ENCODE data around the gene PEX26. TPM values are rescaled to one million over a fixed set of nuclear protein-coding genes. Genes with fewer than 3 reads are reported as not detected.

The PEX26 gene
- total and polyA plus RNA-seq, 2 donors (not counting 3 experiments of a cell fraction or from before 2014, with no cell fraction given), result 25.6 to 44.4 TPM

GRCh38 chr22:18067121-18067520 is 10.7 kb upstream of the PEX26 start:
- no peak overlapping the region for H3K27ac ChIP-seq (ENCODE audit: insufficient read depth, low read depth, low read length)
- no TSS peak for BruUV-seq (replicated peaks)
- no peaks in the 10 kb centered on the region for H3K9me3 ChIP-seq (replicated peaks; ENCODE audit: control insufficient read depth, insufficient read depth, low read length)
- H3K9me1 ChIP-seq (replicated peaks; ENCODE audit: control insufficient read depth, extremely low read depth, insufficient read depth, low read length), result no peaks in the 10 kb centered on the region
- POLR2A ChIA-PET, result no interaction called here
- no peak for FAIRE-seq
- no peak overlapping the region for H2AFZ ChIP-seq (ENCODE audit: low read depth, low read length)
- dilution Hi-C loops (cut with MboI; ENCODE audit: extremely low pct_ligation_motif_present, low sequenced_read_pairs) (no loop called here), intact Hi-C loops (cut with micrococcal nuclease) (no loop called here)
- CTCF ChIA-PET, result no interaction called here
- H3K79me2 ChIP-seq (ENCODE audit: control insufficient read depth, insufficient read depth, low read length), result no peaks in the 10 kb centered on the region
- TF ChIP-seq POLR2AphosphoS5 (IDR thresholded peaks at IDR 0.05; ENCODE audit: insufficient read depth, low read depth, low read length) (no peak), POLR2A (IDR thresholded peaks at IDR 0.05; ENCODE audit: low read depth, low read length) (no peak), JUN (IDR thresholded peaks at IDR 0.05; ENCODE audit: borderline replicate concordance, insufficient read depth, insufficient read length, low read depth) (no peak), MAX (IDR thresholded peaks at IDR 0.05; ENCODE audit: insufficient read depth, insufficient read length) (no peak), CTCF (IDR thresholded peaks at IDR 0.05; ENCODE audit: extremely low read depth in 1 of 2, insufficient read depth in 1 of 2, low read depth in 1 of 2, low read length in 2 of 2) (no peak), GATA2 (IDR thresholded peaks at IDR 0.05; ENCODE audit: insufficient read depth, insufficient read length, low read depth, low read length) (no peak), EZH2 (IDR thresholded peaks at IDR 0.05; ENCODE audit: borderline replicate concordance, low read depth, low read length, severe bottlenecking) (no peak), MYC (IDR thresholded peaks at IDR 0.05; ENCODE audit: low read depth, low read length) (no peak), FOS (IDR thresholded peaks at IDR 0.05; ENCODE audit: borderline replicate concordance, insufficient read depth, low read length) (no peak)
- no peak overlapping the region for H3K4me2 ChIP-seq (ENCODE audit: insufficient read depth, low read length)
- no peaks in the 10 kb centered on the region for H4K20me1 ChIP-seq (replicated peaks; ENCODE audit: control insufficient read depth, extremely low read depth, insufficient read depth, low read length)
- H3K9ac ChIP-seq (replicated peaks; ENCODE audit: extremely low read depth, insufficient read depth, low read length), result no peak overlapping the region
- no peak for DNase-seq (ENCODE audit: low read depth, low spot score)
- no peak overlapping the region for H3K4me3 ChIP-seq (replicated peaks in 1 of 3; ENCODE audit: insufficient read depth in 1 of 3, low read depth in 1 of 3, low read length in 3 of 3)
- H3K27me3 ChIP-seq (ENCODE audit: control insufficient read depth in 2 of 2, insufficient read depth in 2 of 2, low read length in 2 of 2), result peaks cover 21 to 31% of the 10 kb centered on the region in 2 experiments
- H3K36me3 ChIP-seq (ENCODE audit: control insufficient read depth in 2 of 2, extremely low read depth in 1 of 2, insufficient read depth in 2 of 2, low read length in 2 of 2), result no peaks in the 10 kb centered on the region
- no peaks in the 10 kb centered on the region for H3K4me1 ChIP-seq (ENCODE audit: control insufficient read depth, extremely low read depth, insufficient read depth, low read length)

Measured in endothelial cell of umbilical vein (primary cell).